Endothelial cell of umbilical vein (primary cell): ENCODE data around the gene ANKIB1.

Experiments used
- CTCF ChIP-seq, 2 donors: IDR thresholded peaks; 1 replicate in 1 of 2; 2 replicates in 1 of 2; pipeline ENCODE4 v1.5.1; 2011; ENCODE audit warnings: low read length in 2 of 2, mild to moderate bottlenecking in 2 of 2, moderate library complexity in 2 of 2, control low read depth in 1 of 2, inconsistent platforms in 1 of 2, low read depth in 1 of 2; ENCODE audit not compliant: insufficient read depth in 1 of 2; ENCODE audit errors: extremely low read depth in 1 of 2
- EZH2 ChIP-seq: IDR thresholded peaks from 2 replicates; pipeline ENCODE4 v1.6.1; 2012; ENCODE audit warnings: borderline replicate concordance, low read depth, mild to moderate bottlenecking, moderate library complexity, low read length, inconsistent platforms; ENCODE audit not compliant: severe bottlenecking
- GATA2 ChIP-seq: IDR thresholded peaks from 2 replicates; pipeline ENCODE4 v1.7.0; 2011; ENCODE audit warnings: low read depth, mild to moderate bottlenecking, moderate library complexity, mixed read lengths, low read length; ENCODE audit not compliant: insufficient read length, insufficient read depth
- MAX ChIP-seq: IDR thresholded peaks from 2 replicates; pipeline ENCODE4 v1.6.1; 2011; ENCODE audit not compliant: insufficient read depth, insufficient read length
- MYC ChIP-seq: IDR thresholded peaks from one replicate; pipeline ENCODE4 v1.6.1; 2011; ENCODE audit warnings: mild to moderate bottlenecking, low read depth, low read length
- POLR2A ChIP-seq: IDR thresholded peaks from 2 replicates; pipeline ENCODE4 v1.6.1; 2012; ENCODE audit warnings: low read depth, mild to moderate bottlenecking, control low read depth, low read length
- POLR2AphosphoS5 ChIP-seq: IDR thresholded peaks from 2 replicates; pipeline ENCODE4 v1.6.1; 2012; ENCODE audit warnings: low read depth, mild to moderate bottlenecking, control low read depth, low read length, moderate library complexity; ENCODE audit not compliant: insufficient read depth

GRCh38 chr7:92221766-92222165 lies 24.0 kb upstream of the ANKIB1 start:
- TF ChIP-seq EZH2 = no peak
- no peak for TF ChIP-seq CTCF (IDR thresholded peaks at IDR 0.05; ENCODE audit: extremely low read depth in 1 of 2, insufficient read depth in 1 of 2, low read depth in 1 of 2, low read length in 2 of 2)
- no peak for TF ChIP-seq POLR2AphosphoS5
- TF ChIP-seq MYC = no peak
- no peak for TF ChIP-seq POLR2A
- TF ChIP-seq GATA2 = no peak
- no peak for TF ChIP-seq MAX
